GM12872 (cell line): ENCODE measurements around the gene ABCG4.
A peak's percentile ranks its signal among the peaks of the same experiment; 100 is the strongest.

Experiments
- CTCF ChIP-seq: IDR thresholded peaks from 3 replicates; pipeline ENCODE4 v1.5.1; 2011; ENCODE audit warnings: low read depth, mild to moderate bottlenecking, low read length, moderate library complexity; ENCODE audit not compliant: insufficient read depth

The ABCG4 gene

GRCh38 chr11:119152043-119152442 lies 3.2 kb downstream of the ABCG4 start:
- TF ChIP-seq CTCF, result no peak

GRCh38 chr11:119152604-119153003 lies 3.8 kb downstream of the ABCG4 start:
- TF ChIP-seq CTCF, result no peak

- TF ChIP-seq CTCF, result peak; percentile 5; the same call in 1 of the 3 replicates
Measured at GRCh38 chr11:119153049-119153818, 4.4 kb downstream of the ABCG4 start.

- TF ChIP-seq CTCF, result no peak
Measured at GRCh38 chr11:119154178-119154577, 5.3 kb downstream of the ABCG4 start.

GRCh38 chr11:119155733-119156492 lies 7.1 kb downstream of the ABCG4 start:
- TF ChIP-seq CTCF, result peak; percentile 39; the same call in 2 of the 3 replicates

GRCh38 chr11:119156496-119156895 lies 7.6 kb downstream of the ABCG4 start:
- no peak; the same call in 2 of the 3 replicates for TF ChIP-seq CTCF

- no peak for TF ChIP-seq CTCF
Measured at GRCh38 chr11:119157063-119157462, 8.2 kb downstream of the ABCG4 start.
